GM10266 (cell line): Measurements from ENCODE around the gene OR51Q1.

ENCODE experiments used
- DNase-seq: peaks from one replicate; pipeline ENCODE4 v3.0.0; 2012; ENCODE audit errors: extremely low spot score
- CTCF ChIP-seq: IDR thresholded peaks from 2 replicates; pipeline ENCODE4 v1.5.1; 2012; ENCODE audit warnings: mild to moderate bottlenecking, low read depth; ENCODE audit not compliant: control insufficient read depth, insufficient read depth; ENCODE audit errors: missing control alignments

OR51Q1 gene

DNA sequence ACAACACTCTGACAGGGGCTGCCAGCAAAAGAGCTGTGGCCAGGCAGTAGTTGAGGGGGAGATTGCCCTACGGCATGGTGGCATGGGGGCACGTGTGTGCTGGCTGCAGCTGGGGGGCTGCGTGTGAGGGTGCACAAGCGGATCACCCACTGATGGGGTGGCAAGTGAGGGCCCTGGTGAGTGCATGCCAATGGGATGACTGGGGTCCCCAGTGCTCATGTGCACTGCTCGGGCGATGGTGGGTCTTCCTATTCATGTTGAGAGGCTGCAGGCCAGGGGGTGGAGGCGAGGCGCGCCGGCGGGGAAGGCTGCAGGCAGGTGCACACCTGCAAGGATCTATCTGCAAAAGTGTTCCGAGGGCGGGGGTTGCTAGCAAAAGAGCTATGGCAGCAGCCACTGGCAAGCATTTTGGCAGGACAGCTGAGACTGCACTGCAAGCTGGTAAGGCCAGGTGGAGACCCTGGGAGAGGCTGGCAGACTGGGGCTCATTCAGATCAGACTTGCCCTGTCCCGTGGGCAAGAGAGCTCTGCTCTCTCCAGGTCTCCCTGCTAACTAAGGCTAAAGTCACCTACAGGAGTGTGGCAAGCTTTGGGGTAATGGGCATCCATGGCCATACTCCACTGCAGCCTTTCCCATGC lies 39.2 kb downstream of the OR51Q1 start:
- no peak for DNase-seq
- TF ChIP-seq CTCF: no peak

GRCh38 chr11:5467527-5467926 lies 45.6 kb downstream of the OR51Q1 start:
- DNase-seq: no peak
- TF ChIP-seq CTCF: no peak
